K562 (cell line): ENCODE results near the gene COA3. TPM values are rescaled to one million over a fixed set of nuclear protein-coding genes. Genes with fewer than 3 reads are reported as not detected.
A peak's percentile ranks its signal among the peaks of the same experiment; 100 is the strongest.

Source experiments
- ELF4 ChIP-seq: fragments of 450-650 bp; formaldehyde crosslinking; IDR thresholded peaks from 2 replicates; pipeline ENCODE4 v1.4.0; 2022; ENCODE audit warnings: missing genetic modification characterization
- EWSR1 ChIP-seq: fragments of 450-650 bp; IDR thresholded peaks from 2 replicates; pipeline ENCODE4 v1.6.1; 2018; ENCODE audit warnings: borderline replicate concordance, mild to moderate bottlenecking, low read depth, moderate library complexity; ENCODE audit not compliant: partially characterized antibody
- FOXM1 ChIP-seq, 2 experiments: fragments of 450-650 bp in 1 of 2; sonication (generic) in 1 of 2; formaldehyde crosslinking in 1 of 2; IDR thresholded peaks; 2 replicates each; pipeline versions ENCODE4 v1.6.1 to v1.9.0; 2017 to 2022; ENCODE audit warnings: low read depth in 2 of 2, mild to moderate bottlenecking in 2 of 2, missing genetic modification reagents in 1 of 2, moderate library complexity in 1 of 2
- GATAD2A ChIP-seq: fragments of 450-650 bp; IDR thresholded peaks from 2 replicates; pipeline ENCODE4 v1.6.1; 2017
- HINFP ChIP-seq: fragments of 450-650 bp; conservative IDR thresholded peaks from 2 replicates; pipeline ENCODE4 v1.6.1; 2016; ENCODE audit warnings: missing genetic modification characterization, low read depth, mild to moderate bottlenecking, control low read depth, missing compliant biosample characterization
- HMGXB4 ChIP-seq: sonication (generic); formaldehyde crosslinking; IDR thresholded peaks from 2 replicates; pipeline ENCODE4 v1.8.1; 2023; ENCODE audit warnings: mild to moderate bottlenecking, missing genetic modification reagents
- HNRNPK ChIP-seq: fragments of 200-400 bp; formaldehyde crosslinking; IDR thresholded peaks from one replicate; pipeline ENCODE4 v1.6.1; 2018; ENCODE audit warnings: mild to moderate bottlenecking, low read depth, low read length; ENCODE audit not compliant: poor library complexity, severe bottlenecking
- MAZ ChIP-seq, 2 experiments: fragments of 450-650 bp in 1 of 2; sonication (generic) in 1 of 2; formaldehyde crosslinking; IDR thresholded peaks in 1 of 2; conservative IDR thresholded peaks in 1 of 2; 2 replicates each; pipeline versions ENCODE4 v1.4.0 to v1.5.0; 2020; ENCODE audit warnings: mild to moderate bottlenecking in 1 of 2, missing genetic modification reagents in 1 of 2
- MBD2 ChIP-seq: sonication (generic); IDR thresholded peaks from 2 replicates; pipeline ENCODE4 v1.6.1; 2016; ENCODE audit warnings: low read depth, borderline replicate concordance
- MIER1 ChIP-seq: fragments of 450-650 bp; IDR thresholded peaks from 2 replicates; pipeline ENCODE4 v1.6.1; 2016; ENCODE audit warnings: antibody characterized with exemption, mild to moderate bottlenecking, low read depth
- NFE2 ChIP-seq: IDR thresholded peaks from 2 replicates; pipeline ENCODE4 v1.6.1; 2014; ENCODE audit warnings: antibody characterized with exemption, low read depth
- NR1H2 ChIP-seq: sonication (generic); formaldehyde crosslinking; IDR thresholded peaks from 2 replicates; pipeline ENCODE4 v1.4.0; 2020; ENCODE audit warnings: mild to moderate bottlenecking, missing genetic modification reagents
- RUNX1 ChIP-seq: sonication (generic); IDR thresholded peaks from 2 replicates; pipeline ENCODE4 v1.6.1; 2016; ENCODE audit warnings: antibody characterized with exemption, low read depth
- SMC3 ChIP-seq: conservative IDR thresholded peaks from 2 replicates; pipeline ENCODE4 v1.6.1; 2011; ENCODE audit warnings: low read depth, low read length, improper control_type of control experiment; ENCODE audit not compliant: insufficient read depth
- ZBTB12 ChIP-seq: fragments of 250-450 bp; sonication (Bioruptor Pico); IDR thresholded peaks from 2 replicates; pipeline ENCODE4 v1.4.0; 2020
- ZEB2 ChIP-seq: fragments of 450-650 bp; IDR thresholded peaks from 2 replicates; pipeline ENCODE4 v1.6.1; 2016
- ZKSCAN1 ChIP-seq: fragments of 150-350 bp; IDR thresholded peaks from 2 replicates; pipeline ENCODE4 v1.6.1; 2016; ENCODE audit warnings: low read depth, low read length
- polyA plus RNA-seq, 8 experiments: library from polyadenylated mRNA; depleted of rRNA in 4 of 8; stranded (reverse) in 5 of 8; unstranded in 3 of 8; fragments of >200 nt; fragmentation: Nextera tagmentation in 2 of 8; fragmentation: Illumina TruSeq in 1 of 8; extraction: Ambion mirVana in 2 of 8; extraction: Trizol in 1 of 8; gene quantifications; 2 replicates each; pipeline versions ENCODE4 v1.2.1 to v1.2.3, GENCODE V29; 2011 to 2014; ENCODE audit warnings: inconsistent platforms in 1 of 8, missing spikeins in 1 of 8
- total RNA-seq, 7 experiments: library from RNA; depleted of rRNA in 6 of 7; stranded (reverse); fragments of >200 nt in 6 of 7; fragmentation: Illumina TruSeq in 2 of 7; extraction: Trizol in 2 of 7; gene quantifications; 2 replicates each; pipeline versions ENCODE4 v1.2.1 to v1.2.3, GENCODE V29; 2011 to 2021; ENCODE audit warnings: low replicate concordance in 1 of 7
- TF ChIP-seq, protein P1 (sequence below): fragments of 450-650 bp; formaldehyde crosslinking; IDR thresholded peaks from 2 replicates; pipeline ENCODE4 v1.4.0; 2020; ENCODE audit warnings: mild to moderate bottlenecking, moderate library complexity
- TF ChIP-seq, protein P2 (sequence below): fragments of 250-450 bp; sonication (Bioruptor Pico); IDR thresholded peaks from 2 replicates; pipeline ENCODE4 v1.5.0; 2020; ENCODE audit warnings: mild to moderate bottlenecking

COA3 gene
- total and polyA plus RNA-seq, 9 of the 15 experiments (the other 6 are each of a cell fraction or from before 2014, with no cell fraction given) = 49.6 to 153 (median 61.4) TPM

- TF ChIP-seq, protein P1, sequence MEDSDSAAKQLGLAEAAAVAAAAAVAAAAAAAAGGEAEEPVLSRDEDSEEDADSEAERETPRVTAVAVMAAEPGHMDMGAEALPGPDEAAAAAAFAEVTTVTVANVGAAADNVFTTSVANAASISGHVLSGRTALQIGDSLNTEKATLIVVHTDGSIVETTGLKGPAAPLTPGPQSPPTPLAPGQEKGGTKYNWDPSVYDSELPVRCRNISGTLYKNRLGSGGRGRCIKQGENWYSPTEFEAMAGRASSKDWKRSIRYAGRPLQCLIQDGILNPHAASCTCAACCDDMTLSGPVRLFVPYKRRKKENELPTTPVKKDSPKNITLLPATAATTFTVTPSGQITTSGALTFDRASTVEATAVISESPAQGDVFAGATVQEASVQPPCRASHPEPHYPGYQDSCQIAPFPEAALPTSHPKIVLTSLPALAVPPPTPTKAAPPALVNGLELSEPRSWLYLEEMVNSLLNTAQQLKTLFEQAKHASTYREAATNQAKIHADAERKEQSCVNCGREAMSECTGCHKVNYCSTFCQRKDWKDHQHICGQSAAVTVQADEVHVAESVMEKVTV (CRISPR knock-in tag) = no peak
- TF ChIP-seq ZEB2 = peak; percentile 78
- TF ChIP-seq HMGXB4 (CRISPR knock-in tag) = no peak
- TF ChIP-seq ELF4 = 0 out of 2 replicates have a peak, but pooled peaks have one; percentile 20
- no peak for TF ChIP-seq NR1H2
- peak; percentile 64 to 74; a peak in 3 of 4 replicates for TF ChIP-seq MAZ (CRISPR knock-in tag; conservative IDR thresholded peaks at IDR 0.05 in 1 of 2, IDR thresholded peaks at IDR 0.05 in 1 of 2)
- no peak; the same call in 1 of the 2 replicates for TF ChIP-seq ZBTB12 (CRISPR knock-in tag)
- peak; percentile 71; the same call in 1 of the 2 replicates for TF ChIP-seq MBD2
- TF ChIP-seq, protein P2, sequence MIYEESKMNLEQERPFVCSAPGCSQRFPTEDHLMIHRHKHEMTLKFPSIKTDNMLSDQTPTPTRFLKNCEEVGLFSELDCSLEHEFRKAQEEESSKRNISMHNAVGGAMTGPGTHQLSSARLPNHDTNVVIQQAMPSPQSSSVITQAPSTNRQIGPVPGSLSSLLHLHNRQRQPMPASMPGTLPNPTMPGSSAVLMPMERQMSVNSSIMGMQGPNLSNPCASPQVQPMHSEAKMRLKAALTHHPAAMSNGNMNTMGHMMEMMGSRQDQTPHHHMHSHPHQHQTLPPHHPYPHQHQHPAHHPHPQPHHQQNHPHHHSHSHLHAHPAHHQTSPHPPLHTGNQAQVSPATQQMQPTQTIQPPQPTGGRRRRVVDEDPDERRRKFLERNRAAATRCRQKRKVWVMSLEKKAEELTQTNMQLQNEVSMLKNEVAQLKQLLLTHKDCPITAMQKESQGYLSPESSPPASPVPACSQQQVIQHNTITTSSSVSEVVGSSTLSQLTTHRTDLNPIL (CRISPR knock-in tag) = no peak
- TF ChIP-seq HINFP (tag) = peak; percentile 91
- TF ChIP-seq ZKSCAN1 = peak; percentile 32; the same call in 1 of the 2 replicates
- TF ChIP-seq NFE2 = peak; percentile 9; the same call in 1 of the 2 replicates
- TF ChIP-seq FOXM1 (IDR thresholded peaks at IDR 0.05; ENCODE audit: low read depth) = peak; percentile 61
- TF ChIP-seq FOXM1 (CRISPR knock-in tag; IDR thresholded peaks at IDR 0.05; ENCODE audit: low read depth) = no peak
- no peak for TF ChIP-seq MIER1
- TF ChIP-seq GATAD2A = peak; percentile 76
- peak; percentile 93 for TF ChIP-seq RUNX1
- no peak for TF ChIP-seq HNRNPK
- no peak; the same call in 1 of the 2 replicates for TF ChIP-seq SMC3
- no peak for TF ChIP-seq EWSR1
These were observed 18.3 kb downstream of the COA3 start, which contains the start of gene WNK4 (continued) for GRCh38 chr17:42779936-42780850.
